ENCODE measurements around the gene SIK3. TPM values are rescaled to one million over a fixed set of nuclear protein-coding genes. Genes with fewer than 3 reads are reported as not detected.

SIK3 gene
- total RNA-seq, 2 donors from 2014 or later, result 37.2 to 43.5 TPM

DNA sequence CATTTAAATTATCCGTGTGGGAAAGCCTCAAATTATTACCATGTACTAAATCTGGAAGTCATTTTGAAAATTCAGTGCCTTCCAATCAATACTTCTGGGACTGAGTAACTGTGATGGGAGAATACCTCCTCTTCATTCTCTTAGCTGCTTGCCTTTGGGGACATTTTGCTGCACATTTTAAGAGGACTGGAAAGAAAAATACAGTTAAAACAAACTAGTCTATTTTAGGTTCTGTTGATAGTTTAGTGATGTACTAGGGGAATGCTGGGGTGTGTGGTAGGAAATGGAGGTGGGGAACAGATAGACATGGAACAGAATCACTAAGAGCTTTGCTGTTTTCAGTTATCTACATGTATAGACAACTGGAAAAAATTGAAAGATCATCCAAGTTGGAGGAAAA is 195.1 kb downstream of the SIK3 start:
- peaks cover 24% of the 10 kb centered on the region for H3K36me3 Mint-ChIP-seq (ENCODE audit: low read depth)
- H3K27ac Mint-ChIP-seq, result peak overlapping the region; percentile 65
- 95 to 100% methylated on average over 1 of the region's 1 CpG for WGBS, 2 experiments (ENCODE audit: insufficient coverage in 1 of 2, insufficient read length in 1 of 2)
- no peaks in the 10 kb centered on the region for H3K27me3 Mint-ChIP-seq (ENCODE audit: insufficient read depth)
- H3K4me1 ChIP-seq (ENCODE audit: control insufficient read depth, insufficient read depth, low read length), result no peaks in the 10 kb centered on the region
- no peak for DNase-seq
- H3K4me3 ChIP-seq (ENCODE audit: low read length), result no peak overlapping the region
- H3K9me3 ChIP-seq (ENCODE audit: control insufficient read depth, low read length), result peaks cover 10% of the 10 kb centered on the region
- H3K27ac ChIP-seq (ENCODE audit: low read depth, low read length), result no peak overlapping the region
- H3K4me3 Mint-ChIP-seq, result no peak overlapping the region
- H3K36me3 ChIP-seq (ENCODE audit: control insufficient read depth, insufficient read depth, low read length), result peaks cover 25% of the 10 kb centered on the region
- H3K9ac ChIP-seq (ENCODE audit: extremely low read depth, low read length, poor library complexity, severe bottlenecking), result no peak overlapping the region
- H3K9me3 Mint-ChIP-seq, result peaks cover 9% of the 10 kb centered on the region
- no peaks in the 10 kb centered on the region for H3K27me3 ChIP-seq (ENCODE audit: control insufficient read depth, insufficient read depth, low read length, poor library complexity, severe bottlenecking)
- TF ChIP-seq, protein P1, sequence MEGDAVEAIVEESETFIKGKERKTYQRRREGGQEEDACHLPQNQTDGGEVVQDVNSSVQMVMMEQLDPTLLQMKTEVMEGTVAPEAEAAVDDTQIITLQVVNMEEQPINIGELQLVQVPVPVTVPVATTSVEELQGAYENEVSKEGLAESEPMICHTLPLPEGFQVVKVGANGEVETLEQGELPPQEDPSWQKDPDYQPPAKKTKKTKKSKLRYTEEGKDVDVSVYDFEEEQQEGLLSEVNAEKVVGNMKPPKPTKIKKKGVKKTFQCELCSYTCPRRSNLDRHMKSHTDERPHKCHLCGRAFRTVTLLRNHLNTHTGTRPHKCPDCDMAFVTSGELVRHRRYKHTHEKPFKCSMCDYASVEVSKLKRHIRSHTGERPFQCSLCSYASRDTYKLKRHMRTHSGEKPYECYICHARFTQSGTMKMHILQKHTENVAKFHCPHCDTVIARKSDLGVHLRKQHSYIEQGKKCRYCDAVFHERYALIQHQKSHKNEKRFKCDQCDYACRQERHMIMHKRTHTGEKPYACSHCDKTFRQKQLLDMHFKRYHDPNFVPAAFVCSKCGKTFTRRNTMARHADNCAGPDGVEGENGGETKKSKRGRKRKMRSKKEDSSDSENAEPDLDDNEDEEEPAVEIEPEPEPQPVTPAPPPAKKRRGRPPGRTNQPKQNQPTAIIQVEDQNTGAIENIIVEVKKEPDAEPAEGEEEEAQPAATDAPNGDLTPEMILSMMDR (conservative IDR thresholded peaks at IDR 0.05), result no peak
- no peaks in the 10 kb centered on the region for H3K4me1 Mint-ChIP-seq

DNA sequence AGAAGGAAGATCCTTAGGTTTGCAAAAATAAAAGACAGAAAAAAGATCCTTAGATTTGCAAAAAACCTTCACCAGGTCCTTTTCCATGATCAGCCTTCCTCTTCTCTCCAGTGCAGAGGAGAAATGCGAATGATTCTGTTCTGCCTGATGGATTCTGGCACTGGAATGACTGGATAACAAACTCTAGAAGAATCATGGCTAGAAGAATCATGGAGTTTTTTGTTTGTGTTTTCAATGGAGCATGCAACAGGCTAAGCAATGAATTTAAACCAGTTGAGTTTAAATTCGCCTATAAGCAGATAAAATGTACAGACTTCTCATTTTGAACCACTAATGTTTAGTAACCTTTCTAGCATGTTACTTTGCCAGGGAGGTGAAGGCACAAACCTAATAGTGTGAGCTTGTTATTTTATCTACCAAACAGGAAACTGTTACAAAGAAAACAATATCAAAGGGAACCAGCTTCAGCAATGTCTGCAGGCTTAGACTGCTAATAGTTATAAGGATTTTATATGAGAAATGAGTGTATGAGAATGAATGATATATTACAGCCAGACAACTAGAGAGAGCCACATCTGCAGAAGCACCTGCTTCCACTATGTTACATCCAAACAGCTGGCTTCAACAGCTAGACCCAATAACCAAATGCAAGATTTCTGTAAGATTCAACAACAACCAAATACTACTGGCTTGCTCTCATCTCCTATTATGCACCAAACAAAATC is 196.1 kb downstream of the SIK3 start:
- H3K27ac ChIP-seq (ENCODE audit: low read depth, low read length), result no peak overlapping the region
- H3K4me3 Mint-ChIP-seq, result no peak overlapping the region
- H3K36me3 ChIP-seq (ENCODE audit: control insufficient read depth, insufficient read depth, low read length), result peaks cover 29% of the 10 kb centered on the region
- H3K9ac ChIP-seq (ENCODE audit: extremely low read depth, low read length, poor library complexity, severe bottlenecking), result no peak overlapping the region
- H3K4me1 Mint-ChIP-seq, result no peaks in the 10 kb centered on the region
- no peak overlapping the region for H3K27ac Mint-ChIP-seq
- H3K27me3 ChIP-seq (ENCODE audit: control insufficient read depth, insufficient read depth, low read length, poor library complexity, severe bottlenecking), result no peaks in the 10 kb centered on the region
- peaks cover 26% of the 10 kb centered on the region for H3K36me3 Mint-ChIP-seq (ENCODE audit: low read depth)
- H3K9me3 ChIP-seq (ENCODE audit: control insufficient read depth, low read length), result peaks cover 10% of the 10 kb centered on the region
- WGBS, 2 experiments (ENCODE audit: insufficient coverage in 1 of 2, insufficient read length in 1 of 2), result 83 to 89% methylated on average over 1 to 2 of the region's 2 CpGs
- H3K4me3 ChIP-seq (ENCODE audit: low read length), result no peak overlapping the region
- H3K4me1 ChIP-seq (ENCODE audit: control insufficient read depth, insufficient read depth, low read length), result no peaks in the 10 kb centered on the region
- DNase-seq, result no peak
- no peaks in the 10 kb centered on the region for H3K27me3 Mint-ChIP-seq (ENCODE audit: insufficient read depth)
- TF ChIP-seq, protein P1 (conservative IDR thresholded peaks at IDR 0.05), result no peak
- peaks cover 9% of the 10 kb centered on the region for H3K9me3 Mint-ChIP-seq

DNA sequence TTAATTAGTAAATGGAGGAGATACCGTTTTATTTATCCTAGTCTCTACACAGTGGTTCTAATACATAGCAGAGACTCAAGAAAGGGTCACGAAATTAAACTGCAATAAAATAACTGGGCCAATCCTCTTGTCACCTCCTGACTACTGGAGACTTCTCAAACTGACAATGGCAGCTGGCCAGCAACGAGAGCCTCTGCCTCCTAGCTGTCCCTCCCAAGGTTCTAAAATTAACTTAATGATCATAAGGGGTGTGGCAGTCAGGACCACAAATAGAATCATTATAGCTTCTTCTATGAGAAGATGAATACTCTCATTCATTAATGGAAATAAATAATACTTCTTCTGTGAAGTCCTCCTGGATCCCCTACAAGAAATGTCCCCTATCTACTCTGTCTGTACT is 197.0 kb downstream of the SIK3 start:
- Mint-ChIP-seq H3K27ac (no peak overlapping the region), H3K4me1 (no peaks in the 10 kb centered on the region), H3K4me3 (no peak overlapping the region), H3K27me3 (ENCODE audit: insufficient read depth) (no peaks in the 10 kb centered on the region), H3K36me3 (ENCODE audit: low read depth) (peaks cover 33% of the 10 kb centered on the region), H3K9me3 (peaks cover 9% of the 10 kb centered on the region)
- Histone ChIP-seq H3K4me3 (ENCODE audit: low read length) (no peak overlapping the region), H3K9ac (ENCODE audit: extremely low read depth, low read length, poor library complexity, severe bottlenecking) (no peak overlapping the region), H3K9me3 (ENCODE audit: control insufficient read depth, low read length) (peaks cover 10% of the 10 kb centered on the region), H3K36me3 (ENCODE audit: control insufficient read depth, insufficient read depth, low read length) (peaks cover 37% of the 10 kb centered on the region), H3K27ac (ENCODE audit: low read depth, low read length) (no peak overlapping the region), H3K4me1 (ENCODE audit: control insufficient read depth, insufficient read depth, low read length) (no peaks in the 10 kb centered on the region), H3K27me3 (ENCODE audit: control insufficient read depth, insufficient read depth, low read length, poor library complexity, severe bottlenecking) (no peaks in the 10 kb centered on the region)
- TF ChIP-seq, protein P1 (conservative IDR thresholded peaks at IDR 0.05), result no peak
- 93 to 94% methylated on average over 2 to 3 of the region's 3 CpGs for WGBS, 2 experiments (ENCODE audit: insufficient coverage in 1 of 2, insufficient read length in 1 of 2)
- no peak for DNase-seq
